ENCODE data around the gene UBAP2L. TPM values are rescaled to one million over a fixed set of nuclear protein-coding genes. Genes with fewer than 3 reads are reported as not detected.
"Not testable (repeated sequence)": the region's sequence is repeated elsewhere in the genome, so short reads cannot be mapped to it uniquely, and the experiment has no call there.

Gene UBAP2L
- total RNA-seq, 4 donors from 2014 or later, result 57.8 to 102 (median 88.8) TPM

GRCh38 chr1:154225370-154225769, 4.6 kb downstream of the UBAP2L start:
- 95 to 98% methylated on average over 2 of the region's 2 CpGs for WGBS, 2 donors
- peaks cover 16 to 19% of the 10 kb centered on the region in 2 donors for H3K4me1 ChIP-seq
- no peak overlapping the region for H3K4me3 ChIP-seq (replicated peaks in 1 of 3)
- H3K9me3 ChIP-seq, result no peaks in the 10 kb centered on the region
- no peak overlapping the region for H3K27ac ChIP-seq
- TF ChIP-seq CTCF (IDR thresholded peaks at IDR 0.05) (no peak), POLR2A (IDR thresholded peaks at IDR 0.05) (no peak)
- no peaks in the 10 kb centered on the region for H3K27me3 ChIP-seq
- intact Hi-C loops (cut with DNase I), result no loop called here
- peaks cover 31 to 32% of the 10 kb centered on the region in 2 donors for H3K36me3 ChIP-seq
- no peak for DNase-seq

GRCh38 chr1:154231112-154231511, 10.4 kb downstream of the UBAP2L start:
- H3K36me3 ChIP-seq, result peaks cover 68 to 75% of the 10 kb centered on the region in 2 donors
- intact Hi-C loops (cut with DNase I); H3K27me3 ChIP-seq; H3K4me3 ChIP-seq (replicated peaks in 1 of 3); H3K27ac ChIP-seq; H3K4me1 ChIP-seq; DNase-seq; H3K9me3 ChIP-seq: not testable (repeated sequence)
- 97 to 100% methylated on average over 3 of the region's 3 CpGs for WGBS, 2 donors

GRCh38 chr1:154233127-154233526, 12.4 kb downstream of the UBAP2L start:
- intact Hi-C loops (cut with DNase I); H3K9me3 ChIP-seq; H3K4me3 ChIP-seq (replicated peaks in 1 of 3); H3K4me1 ChIP-seq; DNase-seq; H3K27me3 ChIP-seq; H3K27ac ChIP-seq: not testable (repeated sequence)
- peaks cover 76 to 83% of the 10 kb centered on the region in 2 donors for H3K36me3 ChIP-seq
- 96 to 97% methylated on average over 12 of the region's 12 CpGs for WGBS, 2 donors

GRCh38 chr1:154236855-154237254, 16.1 kb downstream of the UBAP2L start:
- Histone ChIP-seq H3K4me3 (replicated peaks in 1 of 3) (no peak overlapping the region), H3K27me3 (no peaks in the 10 kb centered on the region), H3K4me1 (no peaks in the 10 kb centered on the region), H3K9me3 (no peaks in the 10 kb centered on the region), H3K36me3 (peaks cover 64 to 72% of the 10 kb centered on the region in 2 donors), H3K27ac (no peak overlapping the region)
- no peak for DNase-seq
- intact Hi-C loops (cut with DNase I), result no loop called here
- TF ChIP-seq CTCF (IDR thresholded peaks at IDR 0.05), result no peak
- 93 to 95% methylated on average over 4 of the region's 4 CpGs for WGBS, 2 donors

GRCh38 chr1:154237435-154237834, 16.7 kb downstream of the UBAP2L start:
- 94 to 98% methylated on average over 2 of the region's 2 CpGs for WGBS, 2 donors
- Histone ChIP-seq H3K4me1 (no peaks in the 10 kb centered on the region), H3K4me3 (replicated peaks in 1 of 3) (no peak overlapping the region), H3K9me3 (no peaks in the 10 kb centered on the region), H3K27me3 (no peaks in the 10 kb centered on the region), H3K36me3 (peaks cover 70 to 78% of the 10 kb centered on the region in 2 donors), H3K27ac (no peak overlapping the region)
- intact Hi-C loops (cut with DNase I), result no loop called here
- no peak for DNase-seq
- TF ChIP-seq CTCF (IDR thresholded peaks at IDR 0.05) (no peak), POLR2A (IDR thresholded peaks at IDR 0.05) (no peak)

GRCh38 chr1:154237880-154238506, 17.2 kb downstream of the UBAP2L start:
- Histone ChIP-seq H3K27me3 (no peaks in the 10 kb centered on the region), H3K4me3 (replicated peaks in 1 of 3) (no peak overlapping the region), H3K36me3 (peaks cover 70 to 76% of the 10 kb centered on the region in 2 donors), H3K27ac (no peak overlapping the region), H3K4me1 (no peaks in the 10 kb centered on the region), H3K9me3 (no peaks in the 10 kb centered on the region)
- intact Hi-C loops (cut with DNase I), result no loop called here
- no peak for DNase-seq
- no peak for TF ChIP-seq CTCF (IDR thresholded peaks at IDR 0.05)
- TF ChIP-seq POLR2A (IDR thresholded peaks at IDR 0.05), result no peak
- WGBS, 2 donors, result 94 to 95% methylated on average over 6 of the region's 6 CpGs

All from thyroid gland (tissue), 4 donors.